ENCODE measurements around the gene PRODH2. TPM values are rescaled to one million over a fixed set of nuclear protein-coding genes. Genes with fewer than 3 reads are reported as not detected.
A peak's percentile ranks its signal among the peaks of the same experiment; 100 is the strongest.

Gene PRODH2
- total RNA-seq, 4 donors from 2014 or later = 0.13 TPM; not detected in 3

DNA sequence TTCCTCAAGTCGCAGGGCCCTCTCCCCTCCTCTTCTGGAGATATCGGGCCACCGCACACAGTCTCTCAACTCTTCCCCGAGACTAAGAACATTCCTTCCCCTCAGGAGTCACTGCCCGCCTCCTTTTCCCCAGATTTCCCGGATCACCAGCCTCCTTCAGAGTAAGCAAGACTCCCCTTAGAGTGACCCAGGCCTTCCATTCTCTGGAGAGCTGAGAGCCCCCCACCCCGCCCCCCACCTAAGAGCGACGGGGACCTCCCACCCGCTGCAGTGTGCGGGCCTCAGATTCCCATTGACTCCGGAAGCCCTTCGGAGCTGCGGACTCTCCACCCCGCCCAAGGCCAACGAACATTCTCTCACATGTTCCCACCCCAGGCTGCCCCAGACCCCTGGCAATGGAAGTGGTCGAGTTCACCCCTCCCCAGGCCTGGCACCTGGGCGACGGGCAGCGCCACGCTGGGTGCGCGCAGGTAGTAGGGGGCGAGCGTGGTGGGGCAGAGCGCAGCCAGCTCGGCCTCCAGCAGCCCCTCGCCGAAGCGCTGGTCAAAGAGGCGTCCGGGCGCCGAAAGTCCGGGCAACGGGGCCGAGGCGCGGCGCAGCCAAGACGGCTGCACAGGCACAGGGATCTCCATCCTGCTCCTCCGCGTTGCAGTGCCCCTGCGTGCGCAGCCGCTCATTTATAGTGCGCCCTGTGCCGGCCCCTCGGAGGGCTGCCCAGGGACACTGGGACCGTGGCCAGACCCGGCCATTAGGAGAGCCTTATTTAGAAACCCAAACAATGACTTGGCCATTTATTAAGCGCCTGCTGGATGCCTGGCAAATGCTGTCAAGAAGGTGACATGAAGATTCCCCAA lies 56.0 kb downstream of the PRODH2 start, which contains the start of gene HSPB6:
HSPB6 (minus strand) TSS at position 653 of the 854 bp plus-strand sequence; CDS start at position 632, 21 bp downstream.
- in situ Hi-C loops (cut with MboI; ENCODE audit: low sequenced_read_pairs in 4 of 4) (loop anchor here in 1 of 4 donors (25.0 kb wide), 1 partner anchor 381 kb away; the partner anchor contains the start of gene CAPNS1), intact Hi-C loops (cut with DNase I; ENCODE audit: low total_unique reads) (loop anchor here (5.0 to 10.0 kb wide), 5 partner anchors 109 to 714 kb away; partner anchors contain the start of genes COX6B1, COX7A1, HPN and USF2)
- TF ChIP-seq POLR2A (IDR thresholded peaks at IDR 0.05) = peak; percentile 64 to 77
- TF ChIP-seq, protein P1, sequence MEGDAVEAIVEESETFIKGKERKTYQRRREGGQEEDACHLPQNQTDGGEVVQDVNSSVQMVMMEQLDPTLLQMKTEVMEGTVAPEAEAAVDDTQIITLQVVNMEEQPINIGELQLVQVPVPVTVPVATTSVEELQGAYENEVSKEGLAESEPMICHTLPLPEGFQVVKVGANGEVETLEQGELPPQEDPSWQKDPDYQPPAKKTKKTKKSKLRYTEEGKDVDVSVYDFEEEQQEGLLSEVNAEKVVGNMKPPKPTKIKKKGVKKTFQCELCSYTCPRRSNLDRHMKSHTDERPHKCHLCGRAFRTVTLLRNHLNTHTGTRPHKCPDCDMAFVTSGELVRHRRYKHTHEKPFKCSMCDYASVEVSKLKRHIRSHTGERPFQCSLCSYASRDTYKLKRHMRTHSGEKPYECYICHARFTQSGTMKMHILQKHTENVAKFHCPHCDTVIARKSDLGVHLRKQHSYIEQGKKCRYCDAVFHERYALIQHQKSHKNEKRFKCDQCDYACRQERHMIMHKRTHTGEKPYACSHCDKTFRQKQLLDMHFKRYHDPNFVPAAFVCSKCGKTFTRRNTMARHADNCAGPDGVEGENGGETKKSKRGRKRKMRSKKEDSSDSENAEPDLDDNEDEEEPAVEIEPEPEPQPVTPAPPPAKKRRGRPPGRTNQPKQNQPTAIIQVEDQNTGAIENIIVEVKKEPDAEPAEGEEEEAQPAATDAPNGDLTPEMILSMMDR (IDR thresholded peaks at IDR 0.05 in 4 of 5, conservative IDR thresholded peaks at IDR 0.05 in 1 of 5) = no peak
- peak within 1 kb of the TSS; percentile 89 to 97 (median 95) for H3K27ac ChIP-seq
- H3K4me1 ChIP-seq = peaks cover 28 to 43% of the 10 kb centered on the region in 2 donors
- H3K36me3 ChIP-seq = peaks cover 0 to 12% of the 10 kb centered on the region in 2 donors
- no peaks in the 10 kb centered on the region for H3K9me3 ChIP-seq
- peak; percentile 3 to 15 for ATAC-seq
- peak within 1 kb of the TSS; percentile 57 to 84 (median 74) for H3K4me3 ChIP-seq
- DNase-seq = peak in 1 of 2 donors; percentile 74
- no peaks in the 10 kb centered on the region for H3K27me3 ChIP-seq

DNA sequence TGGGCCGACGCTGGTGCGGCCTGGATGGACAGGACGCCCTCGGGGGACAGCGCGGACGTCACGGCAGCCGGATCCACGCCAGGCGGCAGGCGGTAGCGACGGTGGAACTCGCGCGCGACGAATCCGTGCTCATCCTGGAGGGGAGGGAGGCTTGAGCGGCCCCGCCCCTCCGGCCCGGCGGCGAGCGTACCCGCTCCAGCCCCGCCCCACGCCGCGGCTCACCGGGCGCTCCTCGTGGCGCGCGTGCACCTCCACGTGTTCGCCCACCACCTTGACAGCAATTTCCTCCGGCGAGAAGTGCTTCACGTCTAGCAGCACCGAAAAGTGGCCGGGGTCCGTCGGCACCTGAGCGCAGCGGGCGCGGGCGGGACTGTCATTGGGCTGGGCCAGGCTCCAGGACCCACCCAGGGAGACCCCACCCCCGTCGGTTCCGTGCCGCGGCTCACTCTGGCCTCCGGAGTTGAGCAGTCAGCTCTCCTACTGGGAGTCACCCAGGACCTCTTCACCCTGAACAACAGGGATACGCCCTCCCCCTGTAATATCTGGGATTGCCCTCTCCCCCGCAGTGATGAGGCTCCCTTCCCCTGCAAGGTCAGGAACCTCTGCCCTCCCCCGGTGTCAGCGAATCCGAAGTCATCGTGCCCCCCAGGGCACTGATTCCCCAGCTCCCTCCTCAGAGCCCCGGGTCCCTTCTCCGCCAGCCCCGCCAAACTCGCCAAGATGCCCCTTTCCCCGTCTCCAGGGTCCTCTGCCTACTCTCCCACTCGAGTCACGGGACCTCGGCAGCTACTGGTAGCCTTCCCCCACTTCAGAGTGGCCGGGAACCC lies 56.9 kb downstream of the PRODH2 start:
- peak; percentile 76 to 79 for TF ChIP-seq POLR2A (IDR thresholded peaks at IDR 0.05)
- TF ChIP-seq, protein P1 (IDR thresholded peaks at IDR 0.05 in 4 of 5, conservative IDR thresholded peaks at IDR 0.05 in 1 of 5) = no peak
- Histone ChIP-seq H3K27ac (peak overlapping the region; percentile 89 to 97 (median 95)), H3K27me3 (no peaks in the 10 kb centered on the region), H3K4me3 (peak overlapping the region; percentile 57 to 84 (median 74)), H3K4me1 (peaks cover 23 to 43% of the 10 kb centered on the region in 2 donors), H3K9me3 (no peaks in the 10 kb centered on the region), H3K36me3 (peaks cover 0 to 16% of the 10 kb centered on the region in 2 donors)
- peak; percentile 40 to 43 for ATAC-seq
- DNase-seq = peak; percentile 81 to 91
- in situ Hi-C loops (cut with MboI; ENCODE audit: low sequenced_read_pairs in 4 of 4) = loop anchor here in 1 of 4 donors (25.0 kb wide), 1 partner anchor 382 kb away; the partner anchor contains the start of gene CAPNS1
- intact Hi-C loops (cut with DNase I; ENCODE audit: low total_unique reads) = loop anchor here (1.0 to 10.0 kb wide), 6 partner anchors 38 to 713 kb away; partner anchors contain the start of genes COX6B1, COX7A1, HPN and USF2

DNA sequence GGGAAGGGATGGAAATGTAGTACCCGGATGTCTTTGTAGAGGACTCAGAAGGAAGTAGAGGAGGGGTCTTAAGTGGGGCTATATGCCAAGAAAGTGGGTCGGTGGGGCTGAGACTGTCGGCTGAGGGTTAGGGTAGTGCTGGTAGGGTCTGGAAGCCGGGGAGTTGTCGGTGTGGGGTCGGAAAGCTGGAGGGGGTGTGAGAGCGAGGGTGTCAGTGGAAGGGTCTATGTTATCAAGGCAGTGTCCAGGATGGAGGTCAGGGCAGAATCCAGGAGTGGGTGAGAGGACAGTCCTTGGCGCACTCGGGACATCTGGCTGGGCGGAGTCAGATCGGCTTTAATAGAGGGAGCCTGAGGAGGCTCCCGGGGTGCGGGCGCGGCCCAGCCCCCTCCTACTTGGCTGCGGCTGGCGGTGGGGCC lies 57.5 kb downstream of the PRODH2 start:
- TF ChIP-seq, protein P1 (IDR thresholded peaks at IDR 0.05 in 4 of 5, conservative IDR thresholded peaks at IDR 0.05 in 1 of 5) = no peak
- peak in 1 of 2 donors; percentile 74 for TF ChIP-seq POLR2A (IDR thresholded peaks at IDR 0.05)
- Histone ChIP-seq H3K27ac (peak overlapping the region; percentile 89 to 97 (median 95)), H3K4me3 (peak overlapping the region; percentile 57 to 84 (median 74)), H3K36me3 (peaks cover 0 to 16% of the 10 kb centered on the region in 2 donors), H3K9me3 (no peaks in the 10 kb centered on the region), H3K27me3 (no peaks in the 10 kb centered on the region), H3K4me1 (peaks cover 23 to 43% of the 10 kb centered on the region in 2 donors)
- in situ Hi-C loops (cut with MboI; ENCODE audit: low sequenced_read_pairs in 4 of 4) = loop anchor here in 1 of 4 donors (25.0 kb wide), 1 partner anchor 382 kb away; the partner anchor contains the start of gene CAPNS1
- ATAC-seq = peak; percentile 1 to 7
- intact Hi-C loops (cut with DNase I; ENCODE audit: low total_unique reads) = loop anchor here (1.0 to 10.0 kb wide), 6 partner anchors 38 to 713 kb away; partner anchors contain the start of genes COX6B1, COX7A1, HPN and USF2
- no peak for DNase-seq
